GM23338 (cell line): Measurements from ENCODE around the gene PLEKHG2.

Source experiments
- CREB1 ChIP-seq: fragments of 250-450 bp; sonication (Bioruptor Pico); IDR thresholded peaks from 2 replicates; pipeline ENCODE4 v1.5.0; 2020; ENCODE audit warnings: low read depth, mild to moderate bottlenecking, moderate library complexity
- CTCF ChIP-seq, 2 experiments: fragments of 200-600 bp in 1 of 2; sonication (generic) in 1 of 2; conservative IDR thresholded peaks; 2 replicates each; pipeline versions ENCODE4 v1.5.1 to v1.6.1; 2016 to 2017; ENCODE audit warnings: antibody characterized with exemption in 2 of 2, low read depth in 2 of 2, mild to moderate bottlenecking in 2 of 2, moderate library complexity in 1 of 2
- EZH2 ChIP-seq: fragments of 200-600 bp; sonication (generic); IDR thresholded peaks from one replicate; pipeline ENCODE4 v1.8.0; 2017; ENCODE audit warnings: antibody characterized with exemption, mild to moderate bottlenecking, low read depth; ENCODE audit not compliant: unreplicated experiment
- EZH2phosphoT487 ChIP-seq: fragments of 200-600 bp; sonication (generic); IDR thresholded peaks from one replicate; pipeline ENCODE4 v1.8.1; 2018; ENCODE audit warnings: antibody characterized with exemption; ENCODE audit not compliant: unreplicated experiment
- JUNB ChIP-seq: IDR thresholded peaks from one replicate; pipeline ENCODE4 v1.6.1; 2016; ENCODE audit warnings: antibody characterized with exemption; ENCODE audit not compliant: unreplicated experiment
- POLR2AphosphoS5 ChIP-seq: IDR thresholded peaks from 2 replicates; pipeline ENCODE4 v1.6.1; 2016; ENCODE audit warnings: antibody characterized with exemption, low read depth
- REST ChIP-seq: IDR thresholded peaks from one replicate; pipeline ENCODE4 v1.6.1; 2018; ENCODE audit warnings: antibody characterized with exemption; ENCODE audit not compliant: unreplicated experiment
- ZNF331 ChIP-seq: fragments of 250-450 bp; sonication (Bioruptor Pico); IDR thresholded peaks from 2 replicates; pipeline ENCODE4 v1.5.0; 2020; ENCODE audit warnings: low read depth, mild to moderate bottlenecking, moderate library complexity
- TF ChIP-seq, protein P1 (sequence below): IDR thresholded peaks from 2 replicates; pipeline ENCODE4 v1.6.1; 2016; ENCODE audit warnings: antibody characterized with exemption

GRCh38 chr19:39422020-39422419 lies 9.6 kb downstream of the PLEKHG2 start:
- no peak for TF ChIP-seq CTCF (conservative IDR thresholded peaks at IDR 0.05; ENCODE audit: low read depth in 2 of 2)
- no peak for TF ChIP-seq EZH2
- no peak for TF ChIP-seq JUNB
- TF ChIP-seq POLR2AphosphoS5 = no peak
- no peak for TF ChIP-seq REST
- TF ChIP-seq ZNF331 (CRISPR knock-in tag) = no peak
- TF ChIP-seq, protein P1, sequence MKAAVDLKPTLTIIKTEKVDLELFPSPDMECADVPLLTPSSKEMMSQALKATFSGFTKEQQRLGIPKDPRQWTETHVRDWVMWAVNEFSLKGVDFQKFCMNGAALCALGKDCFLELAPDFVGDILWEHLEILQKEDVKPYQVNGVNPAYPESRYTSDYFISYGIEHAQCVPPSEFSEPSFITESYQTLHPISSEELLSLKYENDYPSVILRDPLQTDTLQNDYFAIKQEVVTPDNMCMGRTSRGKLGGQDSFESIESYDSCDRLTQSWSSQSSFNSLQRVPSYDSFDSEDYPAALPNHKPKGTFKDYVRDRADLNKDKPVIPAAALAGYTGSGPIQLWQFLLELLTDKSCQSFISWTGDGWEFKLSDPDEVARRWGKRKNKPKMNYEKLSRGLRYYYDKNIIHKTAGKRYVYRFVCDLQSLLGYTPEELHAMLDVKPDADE = no peak
- no peak for TF ChIP-seq EZH2phosphoT487
- no peak for TF ChIP-seq CREB1
